ENCODE data around the gene EMC8.

GRCh38 chr16:85734311-85735017, 64.9 kb downstream of the EMC8 start:
- TF ChIP-seq CTCF (conservative IDR thresholded peaks at IDR 0.05) (no peak), ZFX (IDR thresholded peaks at IDR 0.05) (no peak)
